GM12878 (cell line): ENCODE data around the gene THAP10. TPM values are rescaled to one million over a fixed set of nuclear protein-coding genes. Genes with fewer than 3 reads are reported as not detected.
"Not testable (repeated sequence)": the region's sequence is repeated elsewhere in the genome, so short reads cannot be mapped to it uniquely, and the experiment has no call there.

Experiments
- ATAC-seq: fragments of 200-7000 bp; cut with Tn5 transposase; 3 replicates; pipeline ENCODE4 v1.9.1; 2020; ENCODE audit warnings: mild to moderate bottlenecking, moderate library complexity
- BruUV-seq: library from RNA; stranded (reverse); fragments of 400-500 nt; replicated peaks from 2 replicates; lab custom pipeline; 2021; lab: Mats Ljungman, UMichigan
- CTCF ChIA-PET: fragments of 300-600 bp; sonication (Branson Sonifier 250); formaldehyde crosslinking; extraction: SDS; loops from one replicate; lab custom pipeline; 2021; ENCODE audit warnings: inconsistent platforms; lab: Yijun Ruan, JAX
- POLR2A ChIA-PET: fragments of 350-600 bp; formaldehyde crosslinking; extraction: SDS; loops from one replicate; lab custom pipeline; 2021; ENCODE audit warnings: inconsistent platforms; lab: Charles Lee
- RAD21 ChIA-PET: fragments of 300-600 bp; sonication (Branson Sonifier 250); formaldehyde crosslinking; loops from one replicate; lab custom pipeline; 2023; ENCODE audit warnings: antibody characterized with exemption; ENCODE audit not compliant: unreplicated experiment; lab: Charles Lee
- SMC1A ChIA-PET: fragments of 300-600 bp; sonication (Branson Sonifier 250); formaldehyde crosslinking; loops from one replicate; lab custom pipeline; 2023; ENCODE audit not compliant: unreplicated experiment, uncharacterized antibody; lab: Charles Lee
- DNase-seq: peaks from one replicate; pipeline ENCODE4 v3.0.0-alpha.2; 2011; ENCODE audit warnings: low read depth, low spot score
- FAIRE-seq: peaks from 3 replicates; lab custom pipeline; 2011; peaks lifted over from hg19 to GRCh38; lab: Jason Lieb, UNC
- H2AFZ ChIP-seq: 2 replicates; pipeline ENCODE4 v1.6.0; 2011; ENCODE audit warnings: low read depth, low read length, control low read depth; ENCODE audit not compliant: control insufficient read depth
- H3K27ac ChIP-seq: 2 replicates; pipeline ENCODE4 v1.5.1; 2011; ENCODE audit warnings: control low read depth; ENCODE audit not compliant: control insufficient read depth, insufficient read depth
- H3K27me3 ChIP-seq, 2 experiments: replicated peaks in 1 of 2; 2 replicates each; pipeline versions ENCODE4 v1.6.0 to v1.6.1; 2011; ENCODE audit warnings: low read length in 1 of 2; ENCODE audit not compliant: control insufficient read depth in 2 of 2, insufficient read depth in 2 of 2
- H3K36me3 ChIP-seq, 2 experiments: 2 replicates each; pipeline ENCODE4 v1.5.1; 2011; ENCODE audit warnings: low read length in 1 of 2; ENCODE audit not compliant: control insufficient read depth in 2 of 2, insufficient read depth in 2 of 2
- H3K4me1 ChIP-seq: 2 replicates; pipeline ENCODE4 v1.6.1; 2011; ENCODE audit warnings: mild to moderate bottlenecking, low read length, moderate library complexity, mixed read lengths; ENCODE audit not compliant: control insufficient read depth, insufficient read depth
- H3K4me2 ChIP-seq: 2 replicates; pipeline ENCODE4 v1.6.0; 2011; ENCODE audit warnings: control low read depth; ENCODE audit not compliant: control insufficient read depth, insufficient read depth
- H3K4me3 ChIP-seq: fragments of 200-600 bp; sonication (generic); 2 replicates; pipeline ENCODE4 v1.5.1; 2016
- H3K79me2 ChIP-seq: 2 replicates; pipeline ENCODE4 v1.6.0; 2011; ENCODE audit warnings: low read length; ENCODE audit not compliant: control insufficient read depth, insufficient read depth
- H3K9ac ChIP-seq: 2 replicates; pipeline ENCODE4 v1.8.0; 2011; ENCODE audit warnings: low read length, control low read depth, mixed read lengths; ENCODE audit not compliant: control insufficient read depth, insufficient read depth
- H3K9me3 ChIP-seq: replicated peaks from 3 replicates; pipeline ENCODE4 v1.5.1; 2011; ENCODE audit warnings: mild to moderate bottlenecking, low read length; ENCODE audit not compliant: control insufficient read depth, insufficient read depth
- H4K20me1 ChIP-seq: 2 replicates; pipeline ENCODE4 v1.6.0; 2011; ENCODE audit not compliant: control insufficient read depth, insufficient read depth
- CBX5 ChIP-seq: sonication (generic); IDR thresholded peaks from 2 replicates; pipeline ENCODE4 v1.6.1; 2016; ENCODE audit warnings: low read depth, moderate library complexity, mild to moderate bottlenecking, inconsistent platforms
- FOXM1 ChIP-seq: IDR thresholded peaks from 2 replicates; pipeline ENCODE4 v1.6.1; 2012; ENCODE audit warnings: low read depth, mild to moderate bottlenecking, inconsistent platforms, low read length, moderate library complexity
- HCFC1 ChIP-seq: fragments of 150-350 bp; IDR thresholded peaks from 2 replicates; pipeline ENCODE4 v1.6.1; 2014; ENCODE audit warnings: low read length
- IKZF2 ChIP-seq, 2 experiments: fragments of 450-650 bp; IDR thresholded peaks; 2 replicates each; pipeline ENCODE4 v1.6.1; 2017; ENCODE audit warnings: mild to moderate bottlenecking in 2 of 2, moderate library complexity in 2 of 2
- RB1 ChIP-seq: fragments of 450-650 bp; formaldehyde crosslinking; IDR thresholded peaks from 2 replicates; pipeline ENCODE4 v1.6.1; 2017; ENCODE audit warnings: mild to moderate bottlenecking, borderline replicate concordance
- RELA ChIP-seq: fragments of 450-650 bp; IDR thresholded peaks from 2 replicates; pipeline ENCODE4 v1.8.0; 2014; ENCODE audit warnings: borderline replicate concordance; ENCODE audit not compliant: partially characterized antibody
- SMARCA5 ChIP-seq: fragments of 450-650 bp; IDR thresholded peaks from 2 replicates; pipeline ENCODE4 v1.6.1; 2017; ENCODE audit warnings: mild to moderate bottlenecking
- SREBF2 ChIP-seq: IDR thresholded peaks from 2 replicates; pipeline ENCODE4 v1.6.1; 2012; ENCODE audit warnings: mild to moderate bottlenecking, low read length
- TARDBP ChIP-seq: IDR thresholded peaks from 2 replicates; pipeline ENCODE4 v1.6.1; 2016; ENCODE audit warnings: borderline replicate concordance
- ZNF24 ChIP-seq: fragments of 450-650 bp; IDR thresholded peaks from 2 replicates; pipeline ENCODE4 v1.6.1; 2017; ENCODE audit warnings: antibody characterized with exemption, mild to moderate bottlenecking
- ZZZ3 ChIP-seq: IDR thresholded peaks from 2 replicates; pipeline ENCODE4 v1.6.1; 2011; ENCODE audit warnings: low read depth; ENCODE audit not compliant: control insufficient read depth, insufficient read length
- WGBS: methylation state at CpG from one replicate; pipeline ENCODE4 v1.1.6; 2016; ENCODE audit warnings: low lambda C conversion rate; ENCODE audit not compliant: insufficient replicate concordance, insufficient coverage; ENCODE audit errors: missing lambda C conversion rate; 5-methylcytosine and 5-hydroxymethylcytosine counted together
- in situ Hi-C: fragments of 300-500 bp; cut with MboI; formaldehyde crosslinking; loops from 9 replicates; pipeline ENCODE4 v1.14.3; 2018; ENCODE audit warnings: mixed read lengths
- intact Hi-C: fragments of 100-400 bp; cut with micrococcal nuclease; formaldehyde crosslinking; loops from one replicate; pipeline ENCODE4 v1.14.2; 2022; ENCODE audit not compliant: unreplicated experiment
- polyA plus RNA-seq, 11 experiments: library from polyadenylated mRNA; depleted of rRNA in 4 of 11; unstranded in 6 of 11; stranded (reverse) in 5 of 11; fragments of >200 nt; fragmentation: Nextera tagmentation in 4 of 11; fragmentation: Illumina TruSeq in 1 of 11; extraction: Ambion mirVana in 4 of 11; extraction: Trizol in 1 of 11; gene quantifications; 1 replicate in 1 of 11; 2 replicates in 10 of 11; pipeline versions ENCODE4 v1.2.1 to v1.2.3, GENCODE V29; 2011 to 2016; ENCODE audit warnings: inconsistent platforms in 2 of 11, missing spikeins in 2 of 11, low read depth in 1 of 11
- total RNA-seq, 4 experiments: library from RNA; depleted of rRNA in 3 of 4; stranded (reverse); fragments of >200 nt in 3 of 4; fragmentation: Illumina TruSeq in 1 of 4; extraction: Trizol in 1 of 4; gene quantifications; 2 replicates each; pipeline versions ENCODE4 v1.2.1 to v1.2.3, GENCODE V29; 2013 to 2021
- TF ChIP-seq, protein P1 (sequence below): fragments of 450-650 bp; IDR thresholded peaks from 2 replicates; pipeline ENCODE4 v1.6.1; 2017; ENCODE audit warnings: mild to moderate bottlenecking, moderate library complexity
- TF ChIP-seq, protein P2 (sequence below): IDR thresholded peaks from 2 replicates; pipeline ENCODE4 v1.6.1; 2012; ENCODE audit warnings: low read depth, low read length, improper control_type of control experiment

THAP10 gene
- total and polyA plus RNA-seq, 10 of the 15 experiments (the other 5 are each of a cell fraction or from before 2014, with no cell fraction given): 0.35 to 5.2 (median 1.4) TPM

DNA sequence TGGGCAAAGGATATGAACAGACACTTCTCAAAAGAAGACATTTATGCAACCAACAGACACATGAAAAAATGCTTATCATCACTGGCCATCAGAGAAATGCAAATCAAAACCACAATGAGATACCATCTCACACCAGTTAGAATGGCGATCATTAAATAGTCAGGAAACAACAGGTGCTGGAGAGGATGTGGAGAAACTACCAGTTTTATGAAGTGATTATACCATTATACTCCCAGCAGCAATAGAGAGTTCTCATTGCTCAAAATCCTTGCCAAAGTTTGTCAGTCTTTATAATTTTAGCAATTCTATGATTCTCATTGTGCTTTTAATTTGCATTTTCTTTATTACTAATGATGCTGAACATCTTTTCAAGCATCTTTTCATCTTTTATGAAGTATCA is 34.7 kb upstream of the THAP10 start:
- FAIRE-seq, H3K4me3 ChIP-seq, POLR2A ChIA-PET, H2AFZ ChIP-seq, H3K79me2 ChIP-seq, RAD21 ChIA-PET, SMC1A ChIA-PET, CTCF ChIA-PET, H3K4me1 ChIP-seq, BruUV-seq, in situ Hi-C loops, DNase-seq, H4K20me1 ChIP-seq, H3K27ac ChIP-seq, H3K4me2 ChIP-seq, ATAC-seq, intact Hi-C loops, H3K27me3 ChIP-seq, H3K9me3 ChIP-seq, H3K9ac ChIP-seq, H3K36me3 ChIP-seq: not testable (repeated sequence)
- WGBS: 0% methylated on average over 1 of the region's 1 CpG

DNA sequence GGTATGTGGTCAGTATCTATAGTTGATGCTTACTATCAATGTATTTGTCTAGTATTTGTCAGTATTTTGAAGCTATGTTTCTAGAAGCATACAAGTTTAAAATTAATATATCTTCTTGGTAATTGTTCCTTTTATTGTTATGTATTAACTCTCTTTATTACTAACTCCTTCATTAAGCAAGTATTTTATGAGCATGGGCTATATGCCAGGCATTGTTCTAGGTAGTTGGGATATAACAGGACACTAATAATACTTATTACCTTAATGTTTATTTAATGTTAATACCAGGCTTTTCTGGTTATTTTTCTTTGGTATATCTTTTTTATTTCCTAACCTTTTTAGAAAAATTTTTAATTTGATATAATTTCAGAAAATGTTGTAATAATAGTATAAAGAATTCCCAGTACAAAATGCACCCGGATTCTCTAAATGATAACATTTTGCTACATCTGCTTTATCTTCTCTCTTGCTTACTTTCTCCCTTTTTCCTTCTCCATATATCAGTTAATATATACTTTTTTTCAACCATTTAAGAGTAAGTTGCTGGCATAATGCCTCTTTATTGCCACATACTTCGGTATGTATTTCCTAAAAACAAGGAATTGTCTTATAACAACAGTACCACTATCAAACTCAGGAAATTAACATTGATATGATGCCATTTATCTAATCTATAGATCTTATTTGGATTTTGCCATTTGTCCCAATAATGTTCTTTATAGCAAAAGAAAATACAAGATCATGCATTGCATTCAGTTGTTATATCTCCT is 31.3 kb upstream of the THAP10 start:
- H3K27me3 ChIP-seq: no peaks in the 10 kb centered on the region
- H3K9me3 ChIP-seq: no peaks in the 10 kb centered on the region; the same call in 2 of the 3 replicates
- ChIA-PET RAD21 (no interaction called here), POLR2A (no interaction called here), CTCF (no interaction called here), SMC1A (interaction anchor here (0.6 kb wide), 1 partner anchor 9 kb away, joined by 4 read pairs; no protein-coding TSS in a partner anchor)
- no peak overlapping the region for H3K27ac ChIP-seq
- no peak overlapping the region for H3K4me3 ChIP-seq
- DNase-seq (no peak), FAIRE-seq (no peak), ATAC-seq (no peak)
- intact Hi-C loops: no loop called here
- H3K9ac ChIP-seq: no peak overlapping the region
- H3K4me2 ChIP-seq: no peak overlapping the region
- H3K79me2 ChIP-seq: no peaks in the 10 kb centered on the region
- H3K4me1 ChIP-seq: peaks cover 4% of the 10 kb centered on the region; the same call in 1 of the 2 replicates
- in situ Hi-C loops: no loop called here
- no peak overlapping the region for H2AFZ ChIP-seq
- H3K36me3 ChIP-seq: no peaks in the 10 kb centered on the region
- WGBS: 28% methylated on average over 2 of the region's 2 CpGs
- BruUV-seq: no TSS peak
- no peaks in the 10 kb centered on the region for H4K20me1 ChIP-seq
- TF ChIP-seq TARDBP: no peak
- TF ChIP-seq CBX5: no peak
- TF ChIP-seq SREBF2: no peak
- TF ChIP-seq IKZF2 (IDR thresholded peaks at IDR 0.05): no peak
- no peak for TF ChIP-seq ZNF24
- no peak for TF ChIP-seq SMARCA5
- TF ChIP-seq, protein P1, sequence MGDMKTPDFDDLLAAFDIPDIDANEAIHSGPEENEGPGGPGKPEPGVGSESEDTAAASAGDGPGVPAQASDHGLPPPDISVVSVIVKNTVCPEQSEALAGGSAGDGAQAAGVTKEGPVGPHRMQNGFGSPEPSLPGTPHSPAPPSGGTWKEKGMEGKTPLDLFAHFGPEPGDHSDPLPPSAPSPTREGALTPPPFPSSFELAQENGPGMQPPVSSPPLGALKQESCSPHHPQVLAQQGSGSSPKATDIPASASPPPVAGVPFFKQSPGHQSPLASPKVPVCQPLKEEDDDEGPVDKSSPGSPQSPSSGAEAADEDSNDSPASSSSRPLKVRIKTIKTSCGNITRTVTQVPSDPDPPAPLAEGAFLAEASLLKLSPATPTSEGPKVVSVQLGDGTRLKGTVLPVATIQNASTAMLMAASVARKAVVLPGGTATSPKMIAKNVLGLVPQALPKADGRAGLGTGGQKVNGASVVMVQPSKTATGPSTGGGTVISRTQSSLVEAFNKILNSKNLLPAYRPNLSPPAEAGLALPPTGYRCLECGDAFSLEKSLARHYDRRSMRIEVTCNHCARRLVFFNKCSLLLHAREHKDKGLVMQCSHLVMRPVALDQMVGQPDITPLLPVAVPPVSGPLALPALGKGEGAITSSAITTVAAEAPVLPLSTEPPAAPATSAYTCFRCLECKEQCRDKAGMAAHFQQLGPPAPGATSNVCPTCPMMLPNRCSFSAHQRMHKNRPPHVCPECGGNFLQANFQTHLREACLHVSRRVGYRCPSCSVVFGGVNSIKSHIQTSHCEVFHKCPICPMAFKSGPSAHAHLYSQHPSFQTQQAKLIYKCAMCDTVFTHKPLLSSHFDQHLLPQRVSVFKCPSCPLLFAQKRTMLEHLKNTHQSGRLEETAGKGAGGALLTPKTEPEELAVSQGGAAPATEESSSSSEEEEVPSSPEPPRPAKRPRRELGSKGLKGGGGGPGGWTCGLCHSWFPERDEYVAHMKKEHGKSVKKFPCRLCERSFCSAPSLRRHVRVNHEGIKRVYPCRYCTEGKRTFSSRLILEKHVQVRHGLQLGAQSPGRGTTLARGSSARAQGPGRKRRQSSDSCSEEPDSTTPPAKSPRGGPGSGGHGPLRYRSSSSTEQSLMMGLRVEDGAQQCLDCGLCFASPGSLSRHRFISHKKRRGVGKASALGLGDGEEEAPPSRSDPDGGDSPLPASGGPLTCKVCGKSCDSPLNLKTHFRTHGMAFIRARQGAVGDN: no peak
- TF ChIP-seq, protein P2, sequence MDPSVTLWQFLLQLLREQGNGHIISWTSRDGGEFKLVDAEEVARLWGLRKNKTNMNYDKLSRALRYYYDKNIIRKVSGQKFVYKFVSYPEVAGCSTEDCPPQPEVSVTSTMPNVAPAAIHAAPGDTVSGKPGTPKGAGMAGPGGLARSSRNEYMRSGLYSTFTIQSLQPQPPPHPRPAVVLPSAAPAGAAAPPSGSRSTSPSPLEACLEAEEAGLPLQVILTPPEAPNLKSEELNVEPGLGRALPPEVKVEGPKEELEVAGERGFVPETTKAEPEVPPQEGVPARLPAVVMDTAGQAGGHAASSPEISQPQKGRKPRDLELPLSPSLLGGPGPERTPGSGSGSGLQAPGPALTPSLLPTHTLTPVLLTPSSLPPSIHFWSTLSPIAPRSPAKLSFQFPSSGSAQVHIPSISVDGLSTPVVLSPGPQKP: no peak
- no peak for TF ChIP-seq ZZZ3
- no peak for TF ChIP-seq RB1
- no peak for TF ChIP-seq HCFC1
- TF ChIP-seq FOXM1: no peak
- TF ChIP-seq RELA: no peak
